NCI-H524 (cell line): ENCODE data around the gene PLPPR1.
"Not testable (repeated sequence)": the region's sequence is repeated elsewhere in the genome, so short reads cannot be mapped to it uniquely, and the experiment has no call there.

Experiments
- DNase-seq, 2 experiments: peaks; one replicate each; lab custom pipeline; 2025; lab: John Stamatoyannopoulos, UW

The PLPPR1 gene

GRCh38 chr9:101028346-101029314, at the start of gene PLPPR1:
TSS of gene PLPPR1 (plus strand) at chr9:101028727.
- DNase-seq = peak; percentile 95 to 96

GRCh38 chr9:100989731-100990130, 38.8 kb upstream of the PLPPR1 start:
- DNase-seq = no peak

DNA sequence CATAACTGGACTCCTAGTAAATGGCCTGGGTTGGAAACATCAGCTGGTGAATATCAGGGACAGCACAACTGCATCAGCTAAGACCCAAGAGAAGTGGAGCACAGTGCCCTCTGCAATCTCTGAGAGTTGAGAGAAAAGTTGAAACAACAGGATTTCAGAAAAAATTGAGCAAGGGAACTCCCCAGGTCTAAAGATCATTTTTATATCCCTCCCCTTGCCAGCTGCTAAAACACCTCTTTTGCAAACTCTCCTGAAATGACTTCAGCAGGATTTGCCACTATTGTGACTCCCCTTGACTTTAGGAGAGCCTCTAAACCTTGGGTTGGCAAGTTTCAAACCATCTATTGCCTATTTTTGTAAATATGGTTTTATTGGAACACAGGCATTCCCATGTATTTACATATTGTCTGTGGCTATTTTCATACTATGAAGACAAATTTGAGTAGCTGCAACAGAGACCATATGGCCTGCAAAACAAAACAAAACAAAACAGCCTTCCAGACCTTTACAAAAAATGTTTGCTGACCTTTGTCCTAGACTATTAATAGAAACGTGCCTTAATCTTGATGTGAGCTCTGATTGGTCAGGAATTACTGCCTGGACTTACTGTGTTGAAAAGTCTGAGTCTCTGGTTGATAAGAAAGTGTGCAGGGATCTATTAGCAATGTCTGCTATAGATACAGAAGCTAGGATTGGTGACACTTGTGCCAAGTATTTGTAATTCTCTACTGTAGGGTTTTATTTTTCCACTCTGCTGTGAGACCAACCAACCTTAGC, 37.7 kb upstream of the PLPPR1 start:
- DNase-seq = no peak

GRCh38 chr9:100992632-100993031, 35.9 kb upstream of the PLPPR1 start:
- DNase-seq = no peak

GRCh38 chr9:100999906-101000544, 28.5 kb upstream of the PLPPR1 start:
- DNase-seq = no peak

GRCh38 chr9:101005246-101005645, 23.3 kb upstream of the PLPPR1 start:
- no peak for DNase-seq

GRCh38 chr9:101014566-101014965, 14.0 kb upstream of the PLPPR1 start:
- DNase-seq = no peak

DNA sequence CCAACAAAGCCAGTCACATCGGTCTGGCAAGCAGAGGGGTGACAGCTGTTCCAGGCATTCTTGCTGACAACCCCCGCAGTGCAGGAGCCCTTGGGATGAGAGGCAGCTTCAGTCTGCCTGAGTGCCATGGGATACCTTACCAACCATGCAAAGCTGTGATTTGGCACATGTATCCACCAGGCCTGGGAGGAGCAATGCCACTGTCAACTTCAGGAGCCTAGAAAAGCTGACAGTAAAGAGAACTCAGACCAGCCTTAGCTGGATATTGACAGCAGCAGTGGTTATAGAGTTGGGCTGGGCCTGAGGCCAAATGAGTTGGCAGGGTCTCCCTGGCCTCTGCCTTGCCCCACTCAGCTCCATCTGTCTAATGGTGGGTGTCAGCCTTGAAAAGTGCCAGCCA, 10.1 kb upstream of the PLPPR1 start:
- peak; percentile 67 to 84 for DNase-seq

GRCh38 chr9:101022704-101023103, 5.8 kb upstream of the PLPPR1 start:
- DNase-seq = peak in 1 of 2 experiments; percentile 58

DNA sequence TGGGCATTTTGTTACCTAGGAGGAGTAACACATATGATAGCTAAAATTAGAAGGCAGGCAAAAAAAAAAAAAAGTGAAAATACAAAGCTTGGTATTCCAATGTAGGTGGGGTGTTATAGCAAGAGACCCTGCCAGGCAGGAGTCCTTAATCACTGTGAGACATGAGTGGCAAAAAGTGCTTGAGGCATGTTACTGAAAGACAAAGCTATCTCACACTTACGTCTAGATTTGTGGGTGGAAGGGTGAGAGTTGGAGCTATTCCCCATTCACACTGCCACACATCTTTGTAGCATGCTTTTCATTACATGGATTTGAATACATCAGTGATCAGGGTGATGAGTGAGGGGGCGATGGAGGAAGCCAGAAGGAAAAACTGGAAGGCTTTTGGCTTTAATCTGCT, 2.6 kb upstream of the PLPPR1 start:
- DNase-seq = peak in 1 of 2 experiments; percentile 67

- peak in 1 of 2 experiments; percentile 74 for DNase-seq
Observed at GRCh38 chr9:101026824-101027223, 1.7 kb upstream of the PLPPR1 start.

DNA sequence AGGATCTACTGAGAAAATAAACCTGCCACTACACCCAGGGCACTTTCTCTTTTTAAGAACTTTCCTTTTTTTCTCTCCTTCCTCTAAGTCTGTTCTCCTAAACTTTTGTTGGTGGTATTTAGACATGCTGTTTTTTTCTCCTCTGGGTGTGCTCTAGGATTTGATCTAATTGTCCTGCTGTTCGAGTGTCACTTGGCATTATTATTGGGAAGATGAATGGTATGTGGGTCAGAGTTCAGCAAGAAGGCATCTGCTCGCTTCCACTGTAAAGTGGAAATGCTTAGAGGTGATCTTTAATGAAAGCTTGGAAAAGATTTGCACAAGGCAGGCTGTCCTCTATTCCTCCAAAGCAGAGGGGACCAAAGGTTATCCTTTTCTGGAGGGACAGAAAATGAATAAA, 1.3 kb upstream of the PLPPR1 start:
- DNase-seq = peak; percentile 78 to 89

DNA sequence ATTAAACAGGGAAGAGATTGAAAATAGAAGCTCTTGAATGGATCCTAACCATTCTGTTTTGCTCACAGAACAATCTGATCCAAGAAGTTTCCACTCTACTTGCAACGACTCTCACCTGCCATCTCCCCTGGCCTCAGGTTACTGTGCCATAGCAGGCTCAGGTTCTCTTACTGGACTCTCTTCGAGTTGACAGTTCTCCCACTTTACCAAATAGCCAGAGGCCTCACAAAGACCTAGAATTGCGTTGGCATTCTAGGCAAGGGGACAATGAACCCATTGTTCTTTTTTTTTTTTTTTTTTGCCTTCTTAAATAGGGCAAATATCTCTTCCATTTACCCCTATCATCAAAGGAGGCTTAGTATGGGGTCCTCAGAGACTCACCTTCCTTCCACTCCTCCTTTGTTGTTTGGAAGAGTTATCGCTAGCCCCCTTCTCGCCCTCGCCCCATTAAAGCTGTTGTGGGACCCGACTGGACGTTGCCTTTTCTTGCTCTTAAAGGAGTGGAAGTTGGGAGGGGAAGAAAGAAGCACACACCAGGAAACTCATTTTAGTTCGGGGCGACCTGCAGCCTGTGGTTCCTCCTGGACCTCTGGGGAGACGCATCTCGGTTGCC, 688 bp upstream of the PLPPR1 start:
- DNase-seq = no peak

DNA sequence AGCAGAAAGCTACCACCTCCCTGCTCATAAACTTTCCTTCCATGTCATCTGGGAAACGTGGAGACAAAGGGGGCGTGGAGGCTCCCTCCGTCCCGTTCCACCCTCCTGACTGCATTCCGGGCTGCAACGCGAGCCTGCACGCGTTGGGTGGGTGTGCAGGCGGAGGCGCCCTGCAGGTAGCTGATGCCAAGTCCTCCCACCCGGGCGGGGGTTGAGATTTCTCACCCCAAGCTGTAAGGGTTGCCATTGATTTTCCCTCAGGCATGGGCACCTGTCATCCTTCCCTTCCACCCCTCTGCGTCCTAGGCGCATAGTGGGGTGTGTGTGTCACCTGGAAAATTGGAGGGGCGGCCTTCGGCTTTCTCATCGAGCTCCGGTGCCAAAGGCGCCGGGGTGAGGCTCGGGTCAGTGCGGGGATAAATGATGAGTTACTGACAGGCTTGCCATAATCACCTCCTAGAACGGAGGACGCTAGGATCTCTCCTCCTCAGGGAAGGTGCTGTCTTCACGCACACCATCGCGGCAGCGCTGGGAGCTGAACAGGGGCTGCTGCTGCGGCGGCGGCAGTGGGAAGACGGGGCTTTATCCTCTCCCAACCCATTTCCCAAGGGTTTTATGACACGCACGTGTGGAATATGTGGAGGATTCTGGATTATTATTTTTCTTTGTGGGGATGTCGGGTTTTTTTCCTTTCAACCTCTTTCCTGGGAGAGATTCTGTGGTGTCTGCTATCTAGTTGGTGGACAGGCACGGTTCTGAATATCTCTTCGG, 973 bp downstream of the PLPPR1 start:
- DNase-seq = peak in 1 of 2 experiments; percentile 49

DNA sequence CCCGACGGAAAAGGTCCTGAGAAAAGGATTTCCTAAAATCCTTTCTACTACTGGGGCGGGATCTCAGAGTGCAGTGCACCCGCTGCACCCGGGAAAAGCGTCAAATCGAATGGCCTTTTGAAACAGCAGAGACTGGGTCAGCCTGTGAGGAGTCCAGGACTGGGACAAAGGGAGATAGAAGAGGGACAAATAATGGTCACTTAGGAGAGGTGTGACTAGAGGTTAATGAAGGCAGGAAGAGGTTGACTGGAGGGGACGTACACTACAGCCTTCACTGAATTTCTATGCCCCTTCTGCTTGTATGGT, 1.5 kb downstream of the PLPPR1 start:
- DNase-seq = no peak

GRCh38 chr9:101032426-101032825, 3.9 kb downstream of the PLPPR1 start:
- DNase-seq = no peak

DNA sequence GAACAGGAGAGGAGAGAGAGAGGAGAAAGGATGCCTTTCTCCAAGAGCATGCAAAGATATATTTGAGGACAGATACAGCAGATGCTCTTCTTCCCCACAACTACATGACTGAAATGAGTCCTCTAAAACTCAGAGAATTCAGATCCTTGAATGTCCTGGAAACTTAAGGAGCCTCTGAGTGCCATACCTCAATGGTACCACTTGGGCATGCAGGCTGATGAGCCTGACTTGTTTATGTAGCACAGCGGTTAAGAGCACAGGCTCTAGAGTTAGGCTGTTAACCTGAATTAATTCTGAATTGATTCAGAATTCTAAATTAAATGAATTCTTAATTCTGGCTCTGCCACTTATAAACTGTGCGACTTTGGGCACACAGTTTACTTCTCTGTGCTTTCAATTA, 5.7 kb downstream of the PLPPR1 start:
- DNase-seq = no peak

DNA sequence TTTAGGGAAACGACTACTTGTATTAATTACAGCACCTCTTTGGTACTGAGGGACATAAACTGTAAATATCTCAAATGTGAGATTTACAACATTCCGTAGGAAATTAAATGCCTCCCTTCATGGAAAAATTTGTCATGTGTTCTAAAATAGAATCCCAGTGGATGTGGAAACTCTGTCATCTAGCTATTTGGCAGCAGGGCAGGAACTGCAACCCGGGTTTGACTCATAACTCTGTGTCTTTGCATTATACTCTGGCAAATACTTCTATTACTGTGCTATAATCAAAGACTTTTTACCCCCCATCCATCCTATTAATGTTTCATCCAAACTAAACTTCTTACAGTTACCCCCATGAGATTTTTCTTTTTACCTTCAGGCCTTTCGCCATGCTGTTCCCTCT, 6.6 kb downstream of the PLPPR1 start:
- no peak for DNase-seq

- DNase-seq = no peak
Observed at GRCh38 chr9:101037430-101037829, 8.9 kb downstream of the PLPPR1 start.

DNA sequence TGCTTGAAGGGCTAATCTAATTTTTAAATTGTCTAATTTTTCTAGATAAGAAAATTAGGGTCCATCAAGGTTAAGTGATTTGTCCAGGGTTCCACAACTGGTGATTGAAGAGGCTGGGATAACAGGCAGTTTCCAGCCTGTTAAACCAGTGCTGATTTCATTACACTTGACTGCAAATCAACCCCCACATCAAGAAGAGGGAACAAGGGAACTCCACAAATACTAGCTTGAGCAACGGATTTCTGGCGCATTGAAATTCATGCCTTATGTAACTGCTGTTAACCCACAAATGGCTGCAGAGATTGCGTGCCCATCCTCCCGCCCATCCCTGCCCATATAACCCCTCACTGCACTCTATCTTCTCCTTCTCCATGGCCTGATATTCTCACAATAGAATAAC, 10.0 kb downstream of the PLPPR1 start:
- DNase-seq = no peak

DNA sequence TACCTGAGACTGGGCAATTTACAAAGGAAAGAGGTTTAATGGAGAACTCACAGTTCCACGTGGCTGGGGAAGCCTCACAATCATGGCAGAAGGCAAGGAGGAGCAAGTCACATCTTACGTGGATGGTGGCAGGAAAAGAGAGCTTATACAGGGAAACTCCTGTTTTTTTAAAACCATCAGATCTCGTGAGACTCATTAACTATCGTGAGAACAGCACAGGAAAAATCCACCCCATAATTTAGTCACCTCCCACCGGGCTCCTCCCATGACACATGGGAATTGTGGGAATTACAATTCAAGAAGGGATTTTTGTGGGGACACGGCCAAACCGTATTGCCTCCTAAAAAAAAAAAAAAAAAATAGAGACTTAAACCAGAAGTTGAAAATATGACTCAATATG, 11.1 kb downstream of the PLPPR1 start:
- not testable (repeated sequence) for DNase-seq
